Measurements from ENCODE around the gene EIF1. TPM values are rescaled to one million over a fixed set of nuclear protein-coding genes. Genes with fewer than 3 reads are reported as not detected.
"Not testable (repeated sequence)": the region's sequence is repeated elsewhere in the genome, so short reads cannot be mapped to it uniquely, and the experiment has no call there.

The EIF1 gene
- total RNA-seq, 1 donor from 2014 or later: 1,012 TPM

DNA sequence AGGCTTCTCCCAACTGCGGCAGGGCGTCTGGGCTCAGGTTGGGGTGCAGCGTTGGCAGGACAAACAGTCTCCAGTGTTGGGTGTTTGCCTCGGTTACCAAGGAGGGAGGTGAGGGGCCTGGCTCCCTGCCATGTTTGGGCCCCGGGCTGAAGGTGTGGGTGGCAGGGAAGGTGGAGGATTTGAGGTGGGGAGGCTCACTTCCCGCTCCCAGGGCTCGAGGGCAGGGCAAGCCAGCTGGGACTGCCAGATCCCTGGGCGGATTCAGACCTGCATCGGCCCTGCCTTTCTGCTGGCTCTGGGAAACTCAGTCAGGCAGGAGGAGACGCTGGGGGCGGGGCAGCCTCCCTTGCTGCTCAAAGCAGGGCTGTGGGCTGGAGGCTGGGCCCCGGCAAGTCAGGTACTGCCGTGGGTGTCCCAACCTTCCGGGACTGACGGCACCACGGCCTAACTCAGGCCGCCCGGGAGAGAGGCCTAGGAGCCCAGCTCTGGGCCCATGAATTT lies 33.0 kb upstream of the EIF1 start:
- DNase-seq (ENCODE audit: low spot score): peak; percentile 94

DNA sequence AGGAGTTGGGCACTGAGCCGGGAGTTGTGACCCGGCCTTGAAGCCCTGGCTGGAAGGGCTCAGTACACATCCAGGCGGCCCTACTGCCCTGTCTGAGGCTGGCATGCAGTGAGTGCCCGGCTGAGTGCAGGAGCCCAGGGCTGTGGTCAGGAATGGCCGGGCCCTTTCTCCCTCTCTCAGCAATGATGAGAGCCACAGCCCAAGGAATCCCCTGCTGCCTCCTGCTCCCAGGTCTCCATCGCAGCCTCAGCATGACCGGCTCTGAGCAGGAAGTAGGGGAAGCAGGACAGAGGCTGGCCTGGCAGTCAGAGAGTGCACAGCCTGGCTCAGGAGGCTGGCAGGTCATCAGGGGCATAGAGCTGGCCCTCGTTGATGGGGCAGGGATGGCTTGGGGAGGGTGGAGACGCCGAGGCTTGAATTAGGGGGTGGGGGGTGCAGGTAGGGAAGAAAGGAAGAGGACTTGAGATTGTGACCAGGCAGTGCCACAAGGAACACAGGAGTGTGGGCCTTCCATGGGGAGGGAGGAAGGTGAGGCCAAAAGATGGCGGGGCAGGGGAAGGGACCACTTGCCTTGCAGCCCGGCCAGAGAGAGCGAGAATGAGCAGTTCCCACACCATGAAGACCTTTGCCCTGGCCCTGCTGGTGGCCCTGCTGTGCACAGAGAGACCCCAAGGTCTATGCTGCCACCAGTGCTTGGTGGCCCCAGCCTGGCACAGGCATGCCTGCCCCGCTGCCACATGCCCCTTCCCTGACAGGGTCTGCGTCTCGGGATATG lies 32.2 kb upstream of the EIF1 start:
- DNase-seq (ENCODE audit: low spot score): no peak

DNA sequence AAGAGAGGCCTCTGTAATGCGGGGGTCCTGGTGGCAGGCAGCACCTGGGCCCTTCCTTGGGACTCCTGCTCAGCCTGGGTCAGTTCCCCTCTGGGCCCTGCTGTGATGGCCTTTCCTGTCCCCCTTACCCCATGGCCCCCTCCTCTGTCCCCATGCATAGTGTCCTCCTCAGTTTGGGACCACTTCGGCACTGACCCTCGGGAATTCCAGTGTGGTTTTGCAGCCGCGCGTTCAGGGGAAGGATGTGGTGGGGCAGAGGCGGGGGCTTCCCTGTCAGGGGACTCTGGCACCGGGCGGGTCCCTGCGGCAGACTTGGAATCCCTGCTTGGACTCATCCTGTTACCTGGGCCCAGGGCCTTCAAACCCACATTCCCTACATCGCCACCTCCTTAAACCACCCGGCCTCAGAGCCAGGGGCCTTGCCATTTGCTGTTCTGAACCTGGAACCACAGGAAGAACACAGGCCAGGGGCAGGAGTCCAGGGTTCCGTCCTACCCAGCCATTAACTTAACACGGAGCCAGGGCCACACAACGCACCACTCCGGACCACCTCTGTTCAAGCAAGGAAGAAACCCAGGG lies 31.4 kb upstream of the EIF1 start:
- DNase-seq (ENCODE audit: low spot score): no peak

DNA sequence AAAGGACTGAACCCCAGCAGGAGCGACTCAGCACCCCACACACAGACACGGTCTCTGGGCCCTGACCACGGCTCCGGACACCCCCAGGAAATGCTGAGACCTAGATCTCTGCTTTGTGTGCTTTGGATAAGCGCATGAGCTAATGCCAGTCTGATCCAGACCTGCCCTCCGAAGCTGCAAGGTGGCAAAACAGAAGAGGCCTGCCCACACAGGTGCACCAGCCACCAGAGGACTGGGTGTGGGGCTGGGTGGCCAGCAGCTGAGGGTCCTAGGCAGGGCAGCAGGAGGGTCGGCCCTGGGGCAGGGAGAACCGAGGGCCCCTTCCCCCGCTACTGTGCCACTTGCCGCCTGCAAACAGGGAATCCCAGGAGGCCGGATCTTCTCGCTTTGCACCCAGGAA lies 30.7 kb upstream of the EIF1 start:
- DNase-seq (ENCODE audit: low spot score): no peak

DNA sequence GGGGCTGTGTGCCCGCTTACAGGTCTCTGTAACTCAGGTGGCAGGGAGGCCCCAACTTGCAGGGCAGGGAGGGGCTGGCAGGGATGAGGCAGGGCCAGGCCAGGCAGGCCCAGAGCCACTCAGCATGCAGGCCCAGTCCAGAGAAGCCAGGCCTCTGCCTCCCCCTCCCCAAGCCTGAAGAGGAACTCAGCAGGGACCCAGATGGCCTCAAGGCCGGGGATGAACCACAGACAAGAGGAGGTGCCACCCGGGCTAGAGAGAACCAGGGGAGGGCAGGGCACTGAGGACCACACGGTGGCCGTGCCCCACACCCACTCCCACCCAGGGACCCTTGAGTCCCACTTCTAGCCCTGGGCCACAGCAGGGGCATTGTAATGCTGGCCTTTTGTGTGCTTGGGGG lies 29.8 kb upstream of the EIF1 start:
- no peak for DNase-seq (ENCODE audit: low spot score)

DNA sequence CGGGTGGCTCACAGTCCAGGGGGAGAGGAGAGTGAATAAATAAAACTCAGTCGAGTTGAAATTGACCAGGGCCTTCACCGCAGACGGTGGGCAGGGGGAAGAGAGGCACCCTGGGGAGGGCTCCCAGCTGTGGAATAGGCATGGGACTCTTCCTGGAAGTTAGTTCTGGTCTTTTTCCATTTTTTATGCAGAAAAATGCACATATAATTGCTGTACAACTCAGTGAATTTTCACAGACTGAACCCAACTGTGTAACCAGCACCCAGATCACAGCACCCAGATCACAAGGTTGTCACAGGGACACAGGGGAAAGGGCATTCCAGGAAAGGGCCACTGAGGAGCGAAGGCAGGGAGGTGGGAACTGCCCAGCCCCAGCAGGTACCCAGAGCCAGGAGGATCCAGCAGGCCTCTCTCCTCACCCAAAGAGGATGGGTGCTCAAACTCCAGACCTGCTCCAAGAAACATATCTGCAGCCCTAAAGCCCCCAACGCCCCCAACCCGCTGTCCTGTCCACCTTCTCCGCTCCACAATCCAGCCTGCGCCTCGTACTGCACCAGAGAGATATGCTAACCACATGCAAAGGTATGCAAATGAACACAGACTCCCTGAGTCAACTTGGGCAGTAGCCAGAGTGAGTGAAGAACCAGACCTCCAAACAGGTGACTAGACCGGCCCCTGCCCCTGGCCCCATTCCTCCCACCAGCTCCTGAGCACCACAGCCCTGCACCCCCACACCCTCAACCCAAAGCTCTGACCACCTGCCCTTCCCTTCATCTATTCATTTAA lies 29.1 kb upstream of the EIF1 start:
- DNase-seq (ENCODE audit: low spot score): no peak

DNA sequence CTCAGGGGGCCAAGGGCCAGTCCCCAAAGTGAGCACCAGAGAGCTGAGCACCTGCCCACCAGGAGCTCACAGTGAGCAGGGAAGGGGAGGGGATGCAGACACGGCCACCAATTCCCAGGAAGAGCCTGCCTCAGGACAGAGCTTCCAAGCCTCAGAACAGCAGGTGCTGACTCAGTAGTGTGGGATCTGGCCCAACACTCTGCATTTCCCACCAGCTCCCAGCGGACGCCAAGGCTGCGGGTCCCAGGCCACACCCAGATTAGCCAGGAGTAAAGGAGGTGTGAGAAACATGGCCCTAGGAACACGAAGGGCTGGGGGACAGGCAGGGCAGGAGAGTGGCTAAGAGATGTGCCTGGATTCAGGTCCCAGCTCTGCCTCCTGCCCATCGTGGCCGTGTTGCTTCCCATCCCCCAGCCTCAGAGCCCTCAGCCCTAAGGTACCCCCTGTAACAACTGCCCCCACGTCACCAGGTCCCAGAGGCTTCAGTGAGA lies 28.4 kb upstream of the EIF1 start:
- no peak for DNase-seq (ENCODE audit: low spot score)

DNA sequence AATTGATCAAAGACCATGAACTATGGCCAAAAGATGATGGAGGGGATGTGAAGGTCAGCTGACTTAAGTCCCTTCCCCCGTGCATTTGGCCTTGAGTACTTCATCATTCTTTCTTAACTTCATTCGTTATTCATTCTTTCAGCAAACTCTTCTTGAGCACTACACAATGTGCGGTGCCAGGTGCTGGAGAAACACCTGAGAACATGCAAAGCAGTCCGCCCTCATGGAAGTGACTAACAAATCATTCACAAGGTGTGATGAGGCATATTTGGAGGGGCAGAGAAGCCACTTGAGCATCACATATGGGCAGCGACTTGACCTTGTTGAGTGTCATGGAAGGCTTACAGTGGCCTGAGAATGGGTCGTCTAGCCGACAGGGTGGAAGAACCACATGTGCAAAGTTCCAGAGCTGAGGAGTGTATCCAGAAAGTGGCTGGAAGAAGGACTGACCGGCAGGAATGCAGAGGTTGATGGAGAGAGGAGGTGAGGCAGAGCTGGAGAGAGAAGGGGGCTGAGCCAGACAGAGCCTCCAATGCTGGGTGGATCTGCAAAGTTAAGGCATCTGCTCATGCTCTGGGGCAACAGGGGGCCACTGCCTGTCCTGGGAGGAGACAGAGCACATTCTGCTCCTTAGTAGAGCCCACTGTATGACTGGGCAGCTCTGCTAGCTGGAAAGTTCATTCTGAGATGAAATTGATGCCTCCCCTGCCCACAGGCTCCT lies 25.1 kb upstream of the EIF1 start:
- DNase-seq (ENCODE audit: low spot score): no peak

DNA sequence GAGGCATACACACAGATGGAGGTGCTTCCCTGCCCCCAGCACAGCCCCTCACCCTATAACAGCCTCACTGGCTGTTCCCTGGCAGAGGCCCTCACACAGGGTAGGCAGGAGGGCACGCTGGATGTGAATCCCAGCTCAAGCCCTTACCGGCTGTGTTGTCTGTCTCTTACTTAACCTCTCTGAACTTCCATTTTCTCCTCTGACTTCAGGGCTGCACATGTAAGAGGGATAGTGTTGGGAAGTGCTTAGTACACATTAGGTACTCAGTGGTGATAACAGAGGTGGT lies 24.6 kb upstream of the EIF1 start:
- DNase-seq (ENCODE audit: low spot score): no peak

DNA sequence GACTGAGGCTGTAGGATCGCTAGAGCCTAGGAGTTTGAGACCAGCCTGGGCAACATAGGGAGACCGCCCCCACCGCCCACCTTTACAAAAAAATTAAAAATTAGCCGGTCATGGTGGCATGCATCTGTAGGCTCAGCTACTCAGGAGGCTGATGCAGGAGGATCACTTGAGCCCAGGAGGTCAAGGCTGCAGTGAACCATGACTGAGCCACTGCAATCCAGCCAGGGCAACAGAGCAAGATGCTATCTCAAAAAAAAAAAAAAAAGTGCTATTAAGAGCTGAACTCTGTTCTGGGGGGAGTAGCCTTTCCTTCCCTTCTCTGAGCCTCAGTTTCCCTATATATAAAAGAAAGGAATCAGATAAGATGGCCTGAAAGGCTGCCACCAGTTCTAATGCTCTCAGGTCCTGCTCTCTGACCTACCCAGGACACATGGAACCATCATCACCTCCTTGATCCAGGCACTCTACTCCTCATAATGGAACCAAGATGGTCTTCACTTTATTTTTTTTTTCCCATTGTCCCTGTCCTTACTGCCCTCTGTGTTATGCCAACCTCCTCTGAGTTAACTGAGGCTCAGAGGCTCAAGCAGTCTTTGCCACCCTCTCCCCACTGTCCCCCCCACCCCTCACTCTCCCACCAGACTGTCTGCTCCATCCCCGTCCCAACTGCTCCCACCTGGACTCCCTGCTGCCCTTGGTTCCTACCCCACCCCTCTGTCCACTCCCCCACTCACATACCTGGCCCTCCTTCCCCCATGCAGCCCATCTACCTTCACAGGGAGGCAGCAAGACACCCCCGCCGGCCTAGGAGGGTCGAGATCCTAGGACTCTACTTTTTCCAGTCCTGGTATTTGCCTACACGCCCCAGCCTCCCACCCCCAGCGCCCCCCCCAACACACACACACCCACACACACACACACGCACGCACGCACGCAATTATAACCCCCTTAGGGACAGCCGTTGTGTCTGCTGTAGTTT lies 23.8 kb upstream of the EIF1 start:
- DNase-seq (ENCODE audit: low spot score): no peak

DNA sequence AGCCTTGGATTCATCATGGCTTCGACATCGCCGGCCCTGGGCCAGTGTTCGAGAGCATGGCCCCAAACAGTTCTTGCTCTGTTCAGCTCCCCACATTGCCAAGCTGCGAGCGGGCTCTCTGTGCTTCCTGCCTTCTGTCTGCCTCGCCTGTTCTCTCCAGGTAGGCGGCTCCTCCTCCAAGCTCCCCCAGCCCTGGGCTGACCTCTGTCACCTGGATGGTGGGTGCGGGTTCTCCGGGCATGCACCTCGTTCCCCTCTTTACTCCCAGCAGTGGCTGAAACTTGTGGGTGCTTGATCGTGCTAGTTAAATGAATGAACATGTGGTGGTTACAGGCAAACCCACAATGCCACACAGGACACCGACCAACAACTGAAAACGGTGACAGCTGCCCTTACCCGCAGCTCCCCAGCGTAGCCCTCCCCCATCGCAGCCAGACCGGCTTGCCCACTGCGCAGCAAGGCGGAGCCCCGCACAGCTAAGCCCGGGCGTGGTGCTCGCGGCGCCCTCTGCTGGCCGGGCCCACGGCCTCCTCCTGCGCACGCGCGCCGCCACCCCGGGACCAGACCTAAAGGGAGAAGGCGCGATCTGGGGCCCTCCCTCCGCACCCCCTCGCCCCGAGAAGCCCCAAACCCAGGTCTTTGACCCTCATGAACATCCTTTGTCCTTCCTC lies 23.0 kb upstream of the EIF1 start:
- DNase-seq (ENCODE audit: low spot score): peak; percentile 93

DNA sequence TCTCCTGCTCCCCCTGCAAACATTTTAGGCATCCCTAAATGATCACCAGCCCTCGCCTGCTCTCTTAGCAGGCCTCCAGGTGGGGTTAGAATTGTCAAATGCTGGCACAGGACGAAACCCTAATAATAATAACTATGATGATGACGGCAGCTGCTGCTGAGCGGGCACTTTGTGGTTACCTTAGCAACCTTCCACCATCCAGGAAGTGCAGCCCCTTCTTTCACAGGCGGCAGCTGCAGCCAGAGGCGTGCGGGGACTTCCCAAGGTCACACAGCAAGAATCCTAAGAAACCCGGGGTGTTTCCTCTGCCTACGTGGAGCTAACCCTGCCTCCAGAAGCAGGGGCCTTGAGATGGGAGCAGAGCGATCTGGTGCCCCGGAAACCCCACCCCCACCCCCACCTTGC lies 22.4 kb upstream of the EIF1 start:
- no peak for DNase-seq (ENCODE audit: low spot score)

DNA sequence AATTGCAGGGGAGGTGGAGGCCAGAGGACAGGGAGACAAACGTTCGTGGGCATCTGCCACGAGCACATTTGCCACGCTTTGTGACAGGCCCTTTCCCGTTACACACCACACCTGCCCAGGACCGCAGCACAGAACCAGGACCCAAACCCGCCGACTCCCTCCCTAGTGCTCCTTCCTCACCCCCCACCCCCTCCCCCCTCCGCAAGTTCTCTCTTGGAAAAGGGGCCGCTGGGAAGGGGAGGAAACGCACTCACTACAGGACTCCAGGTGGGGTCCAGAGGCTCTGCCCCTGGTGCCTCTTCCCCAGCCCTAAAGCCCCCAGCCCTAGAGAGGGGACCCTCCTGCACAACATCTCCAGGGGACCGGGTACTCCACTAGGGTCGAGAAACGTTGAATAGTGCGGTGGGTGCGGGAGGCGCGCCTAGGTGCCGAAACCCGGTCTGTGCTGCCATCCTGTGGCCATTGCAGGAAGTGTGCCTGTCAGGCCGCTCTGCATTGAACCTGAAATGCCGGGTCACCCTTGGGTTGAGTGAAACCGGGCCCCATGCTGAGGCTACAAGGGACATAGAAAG lies 21.9 kb upstream of the EIF1 start:
- DNase-seq (ENCODE audit: low spot score): peak; percentile 91

DNA sequence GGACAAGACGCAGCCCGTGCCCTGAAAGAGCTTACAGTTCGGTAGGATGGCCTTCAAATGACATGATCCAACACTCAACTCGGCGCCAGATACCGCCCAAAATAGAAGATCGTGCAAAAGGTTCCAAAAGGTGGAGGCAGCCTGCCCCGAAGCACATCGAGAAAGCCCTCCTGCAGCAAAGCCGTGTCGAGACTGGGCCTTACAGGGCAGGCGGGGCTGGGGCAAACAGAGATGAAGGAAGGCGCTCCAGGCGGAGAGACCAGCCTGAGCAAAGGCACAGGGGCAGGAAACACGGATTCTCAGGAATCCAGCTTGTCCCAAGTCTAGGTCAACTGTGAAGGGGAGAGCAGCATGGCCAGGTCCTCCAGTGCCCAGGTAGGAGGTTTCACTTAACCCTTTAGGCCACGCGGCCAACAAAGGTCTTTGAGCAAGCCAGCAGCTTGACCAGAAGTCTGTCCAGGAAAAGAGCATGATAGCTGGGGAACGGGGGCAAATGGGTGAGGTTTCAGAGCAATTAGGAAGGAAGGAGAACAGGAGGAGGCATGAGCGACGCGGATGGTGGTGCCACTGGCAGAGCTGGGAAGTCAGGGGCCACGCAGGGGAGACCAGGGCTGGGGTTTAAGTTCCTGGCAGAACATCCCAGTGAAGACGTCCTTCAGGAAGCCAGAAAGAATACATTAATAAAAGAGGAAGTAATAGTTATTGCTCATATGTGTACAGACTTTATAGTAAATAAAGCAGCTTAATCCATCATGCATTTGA lies 21.2 kb upstream of the EIF1 start:
- DNase-seq (ENCODE audit: low spot score): no peak

DNA sequence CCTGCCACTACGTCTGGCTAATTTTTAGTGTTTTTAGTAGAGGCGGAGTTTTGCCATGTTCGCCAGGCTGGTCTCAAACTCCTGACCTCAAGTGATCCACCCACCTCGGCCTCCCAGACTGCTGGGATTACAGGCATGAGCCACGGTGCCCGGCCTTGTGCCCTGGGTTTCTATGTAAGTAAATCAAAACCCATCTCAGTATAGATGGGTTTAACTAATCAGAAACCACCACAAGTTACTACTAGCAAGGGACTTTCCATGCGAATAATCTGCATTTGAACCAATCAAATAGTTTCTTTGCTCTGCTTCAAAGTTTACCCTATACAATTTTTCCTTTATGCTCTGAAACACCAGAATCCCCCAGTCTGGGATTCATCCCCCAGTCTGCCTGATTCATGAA lies 16.5 kb upstream of the EIF1 start:
- DNase-seq (ENCODE audit: low spot score): no peak

DNA sequence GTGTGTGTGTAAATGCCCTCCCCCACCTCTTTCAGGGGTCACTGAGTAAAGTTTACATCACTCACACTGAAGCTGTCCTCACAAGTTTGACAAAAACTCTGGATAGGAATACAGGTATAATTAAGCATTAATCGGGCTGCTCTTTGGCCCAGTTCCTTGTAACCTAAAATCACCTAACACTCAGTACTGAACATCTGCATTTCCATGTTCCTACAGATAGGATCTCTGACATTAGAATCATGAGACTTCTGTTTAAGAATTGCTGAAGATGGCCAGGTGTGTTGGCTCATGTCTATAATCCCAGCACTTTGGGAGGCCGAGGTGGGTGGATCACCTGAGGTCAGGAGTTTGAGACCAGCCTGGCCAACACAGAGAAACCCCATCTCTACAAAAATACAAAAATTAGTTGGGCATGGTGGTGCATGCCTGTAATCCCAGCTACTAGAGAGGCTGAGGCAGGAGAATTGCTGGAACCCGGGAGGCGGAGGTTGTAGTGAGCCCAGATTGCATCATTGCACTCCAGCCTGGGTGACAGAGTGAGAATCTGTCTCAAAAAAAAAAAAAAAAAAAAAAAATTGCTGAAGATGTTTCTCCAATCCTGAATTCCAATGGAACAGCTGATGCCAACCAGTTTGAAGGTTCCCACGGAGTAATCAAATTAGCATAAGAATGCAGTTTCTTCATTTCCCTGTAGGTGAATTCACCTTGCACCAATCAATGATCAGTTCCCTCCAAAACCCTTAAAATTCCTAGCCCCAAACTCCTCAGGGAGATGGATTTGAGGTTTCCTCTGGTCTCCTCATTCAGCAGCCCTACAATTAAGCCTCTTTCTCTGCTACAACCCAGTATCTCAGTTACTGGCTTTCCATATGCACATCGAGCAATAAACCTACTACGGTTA lies 13.3 kb upstream of the EIF1 start:
- DNase-seq (ENCODE audit: low spot score): not testable (repeated sequence)

DNA sequence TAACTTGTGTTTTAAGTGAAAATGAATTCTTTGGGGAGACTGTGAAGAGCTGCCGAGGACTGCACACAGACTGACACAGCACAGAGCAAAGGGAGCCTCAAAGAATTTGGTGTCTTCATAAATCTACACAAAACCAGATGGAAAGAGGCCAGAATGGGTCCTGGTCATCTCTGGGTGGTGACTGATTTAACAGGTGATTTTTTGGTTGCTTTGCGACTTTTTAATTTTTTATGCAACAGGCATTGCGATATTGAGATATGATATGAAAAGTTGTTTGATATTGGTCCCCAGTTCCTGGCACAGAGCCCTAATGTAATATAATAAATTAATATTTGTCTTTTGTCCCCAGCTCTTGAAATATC lies 12.6 kb upstream of the EIF1 start:
- DNase-seq (ENCODE audit: low spot score): no peak

DNA sequence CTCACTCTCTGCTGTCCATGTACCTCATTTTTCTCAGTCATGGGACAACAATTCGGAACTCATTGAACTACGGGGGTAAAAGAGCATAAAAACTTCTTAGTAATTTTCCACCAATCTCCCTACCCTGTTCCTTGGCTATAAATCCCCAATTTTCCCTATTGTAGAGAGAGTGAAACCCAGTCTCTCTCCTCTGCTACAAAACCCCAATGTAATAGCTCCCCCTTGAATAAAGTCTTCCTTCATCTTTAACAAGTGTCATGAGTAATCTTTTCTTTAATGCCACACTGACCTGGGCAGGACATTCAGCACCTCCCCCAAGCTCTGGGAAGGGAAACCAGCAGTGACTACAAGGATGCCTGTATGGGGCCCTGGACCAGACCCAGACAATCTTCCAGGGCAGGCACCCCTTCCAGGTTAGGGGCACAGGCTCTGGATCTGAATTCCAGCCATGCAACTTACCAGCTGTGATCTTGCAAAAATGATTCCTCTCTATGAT lies 10.2 kb upstream of the EIF1 start:
- DNase-seq (ENCODE audit: low spot score): no peak

All from ureter (tissue), 1 donor.